OCI-LY3 (cell line): Measurements from ENCODE around the gene UAP1.

Experiments
- CTCF ChIP-seq: fragments of 200-600, 300-600 bp; sonication (generic); IDR thresholded peaks from 2 replicates; pipeline ENCODE4 v1.5.1; 2014; ENCODE audit warnings: antibody characterized with exemption, low read length, low read depth
- EZH2phosphoT487 ChIP-seq: fragments of 200-600 bp; shearing (Covaris generic); IDR thresholded peaks from 2 replicates; pipeline ENCODE4 v1.6.1; 2018; ENCODE audit warnings: antibody characterized with exemption, mixed run types, low read depth

DNA sequence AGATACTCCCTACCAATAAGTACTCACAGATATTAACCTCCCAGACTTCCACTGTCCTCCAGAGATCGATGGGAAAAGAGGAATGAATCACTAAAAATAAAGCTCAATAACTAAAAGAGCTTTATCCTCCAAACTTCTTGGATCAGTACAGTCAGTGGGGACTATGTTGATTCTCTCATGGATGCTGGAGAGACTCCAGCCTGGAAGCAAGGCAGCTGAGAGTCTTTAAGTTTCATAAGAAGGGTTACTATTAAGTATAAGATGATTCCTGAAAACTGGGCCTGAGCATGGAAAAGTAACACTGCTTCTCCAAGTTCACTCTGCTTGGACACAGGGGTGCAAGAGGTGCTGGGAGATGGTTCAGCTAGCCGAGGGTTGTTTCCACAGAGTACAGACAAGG, 64.6 kb downstream of the UAP1 start:
- TF ChIP-seq CTCF (no peak), EZH2phosphoT487 (no peak)
